GM20000 (cell line): ENCODE measurements around the gene HDDC3.

ENCODE experiments used
- DNase-seq: peaks from one replicate; pipeline ENCODE4 v3.0.0; 2012; ENCODE audit warnings: low spot score
- TF ChIP-seq, protein P1 (sequence below): IDR thresholded peaks from 2 replicates; pipeline ENCODE4 v1.5.1; 2012; ENCODE audit warnings: mild to moderate bottlenecking, control low read depth; ENCODE audit errors: extremely low read depth, missing control alignments

Gene HDDC3

GRCh38 chr15:90906181-90906849 lies 26.0 kb downstream of the HDDC3 start:
- DNase-seq: no peak
- TF ChIP-seq, protein P1, sequence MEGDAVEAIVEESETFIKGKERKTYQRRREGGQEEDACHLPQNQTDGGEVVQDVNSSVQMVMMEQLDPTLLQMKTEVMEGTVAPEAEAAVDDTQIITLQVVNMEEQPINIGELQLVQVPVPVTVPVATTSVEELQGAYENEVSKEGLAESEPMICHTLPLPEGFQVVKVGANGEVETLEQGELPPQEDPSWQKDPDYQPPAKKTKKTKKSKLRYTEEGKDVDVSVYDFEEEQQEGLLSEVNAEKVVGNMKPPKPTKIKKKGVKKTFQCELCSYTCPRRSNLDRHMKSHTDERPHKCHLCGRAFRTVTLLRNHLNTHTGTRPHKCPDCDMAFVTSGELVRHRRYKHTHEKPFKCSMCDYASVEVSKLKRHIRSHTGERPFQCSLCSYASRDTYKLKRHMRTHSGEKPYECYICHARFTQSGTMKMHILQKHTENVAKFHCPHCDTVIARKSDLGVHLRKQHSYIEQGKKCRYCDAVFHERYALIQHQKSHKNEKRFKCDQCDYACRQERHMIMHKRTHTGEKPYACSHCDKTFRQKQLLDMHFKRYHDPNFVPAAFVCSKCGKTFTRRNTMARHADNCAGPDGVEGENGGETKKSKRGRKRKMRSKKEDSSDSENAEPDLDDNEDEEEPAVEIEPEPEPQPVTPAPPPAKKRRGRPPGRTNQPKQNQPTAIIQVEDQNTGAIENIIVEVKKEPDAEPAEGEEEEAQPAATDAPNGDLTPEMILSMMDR: no peak

- TF ChIP-seq, protein P1: no peak
- no peak for DNase-seq
Measured at GRCh38 chr15:90905306-90906180, 26.8 kb downstream of the HDDC3 start.

DNA sequence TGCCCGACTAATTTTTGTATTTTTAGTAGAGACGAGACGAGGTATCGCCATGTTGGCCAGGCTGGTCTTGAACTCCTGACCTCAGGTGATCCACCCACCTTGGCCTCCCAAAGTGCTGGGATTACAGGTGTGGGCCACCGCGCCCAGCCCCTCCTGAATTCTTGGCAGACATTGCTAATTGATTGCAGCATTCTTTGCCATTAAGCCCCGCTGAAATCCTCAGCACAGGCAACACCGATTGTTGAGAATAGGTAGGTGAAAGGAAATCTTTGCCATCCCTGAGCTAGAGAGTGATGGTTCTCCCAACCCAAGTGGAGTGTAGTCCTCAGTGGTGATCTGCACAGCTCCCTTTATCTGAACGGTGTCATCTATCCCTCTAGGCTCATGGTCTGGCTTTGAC lies 27.6 kb downstream of the HDDC3 start:
- TF ChIP-seq, protein P1: no peak
- DNase-seq: no peak

GRCh38 chr15:90903733-90904536 lies 28.4 kb downstream of the HDDC3 start:
- TF ChIP-seq, protein P1: no peak
- DNase-seq: peak; percentile 45

DNA sequence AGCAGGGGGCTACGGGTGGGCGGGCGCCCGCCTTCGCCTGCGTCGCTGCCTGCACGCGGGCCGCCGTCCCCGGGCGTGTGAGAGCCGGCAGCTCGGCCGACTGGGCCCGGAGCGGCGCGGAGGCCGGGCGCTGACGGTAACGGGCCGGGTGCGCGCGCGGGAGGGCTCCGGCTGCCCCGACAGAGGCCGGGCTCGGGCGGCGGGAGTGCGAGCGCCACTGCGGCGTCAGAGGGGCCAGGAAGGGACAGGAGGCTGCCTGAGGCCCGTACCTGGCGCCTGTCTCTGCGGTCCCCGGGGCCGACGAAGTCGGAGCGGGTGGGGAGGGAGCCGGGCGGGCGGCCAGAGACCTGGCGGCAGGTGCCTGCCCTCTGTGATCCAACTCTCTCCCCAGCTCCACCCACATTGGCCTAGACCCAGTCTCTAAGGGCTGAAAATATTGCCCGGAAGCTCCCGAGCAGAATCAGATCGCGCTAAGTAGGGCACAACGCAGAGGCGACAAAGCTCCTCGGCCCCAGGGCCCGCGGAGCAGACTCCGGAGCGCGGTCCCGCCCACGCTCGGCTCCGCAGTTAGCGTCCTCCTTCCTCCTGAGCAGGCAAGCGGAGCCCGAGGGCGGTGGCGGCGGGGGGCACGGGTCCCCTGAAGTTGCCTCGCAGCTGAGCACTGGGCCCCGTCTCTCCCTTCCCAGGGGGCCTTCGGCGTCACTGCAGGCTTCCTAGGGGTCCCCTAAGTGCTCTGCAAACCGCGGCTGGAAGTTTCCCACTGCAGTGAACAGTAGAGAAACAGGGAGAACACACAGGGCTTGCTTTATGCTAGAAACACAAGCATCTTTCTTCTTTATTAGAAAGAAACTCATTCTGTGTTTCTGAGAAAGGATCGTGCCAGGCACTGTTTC lies 29.3 kb downstream of the HDDC3 start, which contains the start of gene MAN2A2:
Gene MAN2A2, plus strand, starts transcription at position 463 of the 893 bp plus-strand sequence. CDS start 906 bp downstream, outside the sequence.
- TF ChIP-seq, protein P1: no peak
- peak; percentile 92 for DNase-seq

DNA sequence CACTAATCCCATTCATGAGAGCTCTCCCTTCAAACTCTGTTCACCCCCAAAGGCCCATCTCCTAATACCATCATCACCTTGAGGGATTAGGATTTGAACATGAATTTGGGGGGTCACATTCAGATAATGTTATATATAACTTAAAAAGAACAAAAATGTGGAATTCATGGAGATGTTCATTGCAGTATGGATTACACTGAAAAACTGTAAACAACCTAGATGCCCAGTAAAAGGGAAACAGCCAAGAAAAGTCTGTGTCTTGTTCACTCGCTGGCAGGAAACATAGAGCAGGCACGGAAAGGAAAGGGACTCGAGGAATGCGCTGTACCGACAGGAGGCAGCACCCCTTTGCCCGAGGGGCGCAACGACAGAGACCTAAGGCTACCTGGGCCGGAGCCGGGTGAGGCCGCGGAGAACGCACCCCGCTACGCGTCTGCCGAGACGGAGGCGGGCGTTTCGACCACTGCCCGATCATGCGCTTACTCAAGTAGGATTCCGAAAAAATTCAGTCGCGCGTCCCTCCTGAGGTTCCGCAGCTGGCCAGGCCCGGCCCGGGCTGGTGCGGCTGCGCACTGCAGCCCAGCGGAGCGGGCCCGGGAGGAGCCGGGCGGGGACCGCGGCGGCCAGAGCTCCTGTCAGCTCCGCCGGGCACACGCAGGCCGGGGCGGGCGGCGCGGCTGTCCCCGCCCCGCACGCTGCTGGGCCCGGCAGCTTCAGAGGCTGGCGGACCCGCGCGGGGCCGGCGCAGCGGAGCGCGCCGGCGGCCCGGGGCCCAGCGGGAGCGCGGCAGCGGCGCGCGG lies 30.1 kb downstream of the HDDC3 start:
- TF ChIP-seq, protein P1: peak; percentile 80
- peak; percentile 97 for DNase-seq
